ENCODE measurements around the gene RASA3.
"Not testable (repeated sequence)": the region's sequence is repeated elsewhere in the genome, so short reads cannot be mapped to it uniquely, and the experiment has no call there.

The RASA3 gene

DNA sequence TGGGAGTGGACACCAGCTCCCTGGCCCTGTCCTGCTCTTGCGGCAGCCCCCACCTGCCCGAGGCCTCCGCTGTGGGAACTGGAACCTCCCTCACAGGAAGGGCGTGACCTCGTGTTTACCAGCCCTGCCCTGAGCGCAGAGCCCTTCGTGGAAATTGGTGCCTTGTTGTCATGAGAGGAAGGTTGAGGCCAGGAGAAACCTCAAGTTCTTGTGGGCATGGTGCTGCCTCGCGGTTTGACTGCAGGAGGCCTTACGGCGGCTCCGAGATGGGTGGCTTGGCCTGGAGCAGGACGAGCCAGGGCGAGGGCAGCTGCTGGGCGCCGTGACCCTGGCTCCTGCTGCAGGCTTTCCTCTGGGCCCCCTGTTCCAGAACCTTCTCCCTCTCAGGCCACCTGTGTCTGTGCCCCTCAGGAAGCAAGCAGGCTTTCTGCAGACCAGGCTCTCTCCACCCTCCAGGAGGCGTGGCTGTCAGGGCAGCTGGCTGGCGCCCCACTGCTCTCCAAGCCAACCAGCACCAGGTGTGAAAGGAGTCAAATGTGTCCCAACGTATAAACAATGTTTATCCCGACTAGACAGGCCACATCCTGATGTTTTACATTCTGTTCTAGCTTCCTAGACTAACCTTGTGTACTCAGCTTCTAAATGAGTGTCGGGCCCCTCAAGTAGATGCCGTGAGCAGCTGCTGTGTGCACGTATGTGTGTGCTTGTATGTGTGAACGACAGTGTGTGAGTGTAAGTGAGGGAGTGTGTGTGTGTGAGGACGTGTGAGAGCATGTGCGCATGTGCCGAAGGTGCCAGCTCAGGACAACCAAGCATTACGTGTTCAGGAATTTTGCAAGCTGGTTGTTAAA, 10.4 kb upstream of the RASA3 start:
- DNase-seq (ENCODE audit: low read depth, low spot score): no peak

DNA sequence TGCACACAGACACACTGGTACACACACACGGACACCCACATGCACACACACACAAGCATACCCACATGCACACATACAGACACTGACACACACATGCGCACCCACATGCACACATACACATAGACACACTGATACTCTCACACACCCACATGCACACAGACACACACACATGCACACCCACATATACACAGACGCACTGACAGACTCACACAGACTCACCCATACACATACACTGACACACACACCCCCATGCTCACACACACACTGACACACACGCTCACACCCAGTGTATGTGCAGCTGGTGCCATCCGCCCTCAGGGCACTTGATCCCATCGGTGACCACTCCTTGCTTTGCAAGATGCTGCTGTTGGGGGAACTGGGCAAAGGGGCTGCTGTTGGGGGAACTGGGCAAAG, 9.7 kb upstream of the RASA3 start:
- DNase-seq (ENCODE audit: low read depth, low spot score): no peak

DNA sequence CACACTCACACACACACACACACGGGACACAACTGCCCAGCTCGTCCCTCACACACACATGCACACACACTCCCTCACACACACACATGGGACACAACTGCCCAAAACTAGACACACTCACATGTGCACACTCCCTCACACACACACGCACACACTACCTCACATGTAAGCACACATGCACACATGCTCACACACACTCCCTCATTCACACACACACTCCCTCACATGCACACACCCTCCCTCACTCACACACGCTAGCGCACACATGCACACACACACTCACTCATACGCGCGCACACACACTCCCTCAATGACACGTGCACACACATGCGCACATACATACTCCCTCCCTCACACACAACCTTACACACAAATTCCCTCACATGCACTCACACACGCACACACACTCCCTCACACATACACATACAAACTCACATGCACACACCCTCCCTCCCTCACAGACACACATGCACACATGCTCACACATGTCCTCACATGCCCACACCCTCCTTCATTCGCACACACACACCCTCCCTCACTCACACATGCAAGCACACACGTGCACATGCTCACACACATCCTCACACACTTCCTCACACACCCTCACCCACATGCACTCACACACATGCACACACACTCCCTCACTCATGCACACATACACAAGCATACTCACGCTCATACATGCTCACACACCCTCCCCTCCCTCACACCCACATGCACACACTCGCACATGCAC, 9.0 kb upstream of the RASA3 start:
- DNase-seq (ENCODE audit: low read depth, low spot score): no peak

DNA sequence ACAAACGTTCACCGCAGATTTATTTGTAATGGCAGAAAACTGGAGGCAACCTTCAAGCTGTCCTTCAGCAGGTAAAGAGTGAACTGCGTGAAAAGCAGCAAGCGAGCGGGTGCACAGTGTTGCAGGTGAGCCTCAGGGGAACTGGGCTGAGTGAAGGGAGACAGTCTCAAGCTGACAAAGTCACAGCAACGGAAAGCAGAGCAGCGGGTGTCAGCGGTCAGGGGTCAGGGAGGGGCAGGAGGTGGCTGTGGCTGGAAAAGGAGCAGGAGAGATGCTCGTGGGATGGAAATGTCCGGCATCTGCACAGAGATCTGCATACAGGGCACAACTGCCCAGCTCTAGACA, 8.5 kb upstream of the RASA3 start:
- DNase-seq (ENCODE audit: low read depth, low spot score): no peak

DNA sequence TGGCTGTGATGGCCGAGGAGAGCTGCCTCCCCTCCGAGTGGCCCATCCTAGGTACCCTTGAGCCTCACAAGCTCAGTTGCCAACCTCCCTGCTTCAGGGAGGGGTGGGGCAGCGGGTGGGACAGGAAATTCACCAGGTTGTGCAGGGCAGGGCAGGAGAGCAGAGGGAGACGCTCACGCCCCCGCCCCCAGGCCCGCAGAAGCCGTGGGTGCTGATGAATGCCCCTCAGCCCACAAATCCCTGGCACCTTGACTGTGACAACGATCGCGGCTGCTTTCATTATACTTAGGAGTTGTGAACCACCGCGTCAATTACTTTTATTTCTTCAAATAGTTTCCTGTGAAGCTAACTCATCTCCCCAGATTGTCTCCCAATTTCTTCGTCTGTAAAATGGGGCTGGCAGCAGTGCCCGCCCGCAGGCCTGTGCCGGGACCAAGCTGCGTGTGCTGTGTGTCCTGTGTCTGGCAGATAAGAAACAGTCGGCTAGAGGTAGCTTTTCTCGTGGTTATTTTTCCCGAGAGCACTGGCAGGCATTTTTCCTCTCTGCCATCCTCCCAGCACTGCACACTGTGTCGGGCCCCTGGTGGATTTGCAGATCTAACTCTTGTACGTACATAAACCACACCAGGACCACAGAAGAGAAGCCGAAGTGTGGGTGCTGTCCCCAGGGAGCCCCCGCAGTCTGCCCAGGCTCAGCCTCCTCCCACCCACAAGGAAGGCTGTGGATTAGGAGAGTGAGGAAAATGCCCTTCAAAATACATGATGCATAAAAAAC, 7.9 kb upstream of the RASA3 start:
- DNase-seq (ENCODE audit: low read depth, low spot score): no peak

DNA sequence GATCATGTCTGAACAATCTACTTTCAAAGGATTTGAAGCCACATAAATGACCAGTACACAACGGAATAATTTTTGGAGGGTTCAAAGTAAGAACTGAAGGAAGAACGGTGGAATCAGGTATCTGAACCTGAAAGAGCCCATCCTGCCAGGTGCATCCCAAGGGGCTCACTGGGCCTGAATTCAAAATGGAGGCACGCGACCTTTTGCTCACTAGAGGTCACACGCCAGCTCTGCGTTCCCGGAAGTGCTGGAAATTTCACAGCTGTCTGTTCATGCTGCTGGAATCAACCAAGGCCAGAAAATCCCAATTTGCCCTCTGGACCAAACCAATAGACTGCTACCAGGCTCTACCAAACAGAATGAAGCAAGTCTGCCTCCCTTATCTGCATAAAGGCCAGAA, 4.2 kb upstream of the RASA3 start:
- DNase-seq (ENCODE audit: low read depth, low spot score): no peak

DNA sequence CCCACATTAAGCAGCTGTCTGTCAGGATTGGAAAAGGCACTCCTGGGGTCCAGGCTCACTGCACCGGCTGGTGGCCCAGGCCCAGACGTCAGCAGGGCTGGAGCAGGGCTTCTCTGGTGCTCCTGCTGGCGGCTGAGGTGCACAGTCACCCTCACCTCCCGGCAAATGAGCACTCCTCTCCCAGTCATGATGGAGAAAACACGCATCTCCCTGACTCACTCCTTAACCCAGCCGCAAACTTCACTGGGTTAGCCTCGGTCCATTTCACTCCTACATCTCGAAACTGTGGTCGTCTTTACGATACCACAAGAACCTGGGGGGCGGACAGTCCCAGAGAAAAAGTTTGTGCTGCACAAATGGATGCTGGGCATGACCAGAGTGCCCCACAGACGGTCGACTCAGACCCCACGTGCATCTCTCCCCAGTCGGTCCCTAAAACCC, 3.3 kb upstream of the RASA3 start:
- DNase-seq (ENCODE audit: low read depth, low spot score): no peak

DNA sequence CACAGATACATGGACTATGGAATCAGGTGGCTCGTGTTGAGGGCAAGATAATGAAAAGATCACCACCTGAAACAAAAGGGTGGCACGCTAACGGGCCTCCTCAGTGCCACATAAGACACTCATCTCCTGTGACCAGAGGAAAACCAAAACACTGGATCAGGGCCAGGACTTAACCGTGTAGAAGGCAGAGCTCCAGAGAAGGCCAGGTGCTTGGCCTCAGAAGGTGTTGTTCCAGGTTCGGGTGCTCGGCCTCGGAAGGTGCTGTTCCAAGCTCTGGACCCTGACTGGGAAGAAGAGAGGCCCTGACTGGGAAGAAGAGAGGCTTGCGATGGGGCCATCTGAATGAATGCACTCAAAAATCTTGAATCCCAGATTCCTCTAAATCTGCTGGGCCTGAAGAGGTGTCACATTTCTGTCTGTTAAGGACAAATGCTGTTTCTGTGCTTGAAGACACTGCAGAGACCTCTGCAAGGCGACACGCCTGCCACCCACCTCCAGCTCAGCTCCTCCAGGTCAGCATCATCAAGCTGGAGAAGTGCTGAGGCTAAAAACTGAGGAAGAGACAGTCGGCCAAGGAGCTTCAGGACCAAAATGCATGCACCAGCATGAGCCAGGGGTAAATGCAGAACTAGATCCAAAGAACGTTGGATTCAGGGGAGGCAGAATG, 2.7 kb upstream of the RASA3 start:
- no peak for DNase-seq (ENCODE audit: low read depth, low spot score)

DNA sequence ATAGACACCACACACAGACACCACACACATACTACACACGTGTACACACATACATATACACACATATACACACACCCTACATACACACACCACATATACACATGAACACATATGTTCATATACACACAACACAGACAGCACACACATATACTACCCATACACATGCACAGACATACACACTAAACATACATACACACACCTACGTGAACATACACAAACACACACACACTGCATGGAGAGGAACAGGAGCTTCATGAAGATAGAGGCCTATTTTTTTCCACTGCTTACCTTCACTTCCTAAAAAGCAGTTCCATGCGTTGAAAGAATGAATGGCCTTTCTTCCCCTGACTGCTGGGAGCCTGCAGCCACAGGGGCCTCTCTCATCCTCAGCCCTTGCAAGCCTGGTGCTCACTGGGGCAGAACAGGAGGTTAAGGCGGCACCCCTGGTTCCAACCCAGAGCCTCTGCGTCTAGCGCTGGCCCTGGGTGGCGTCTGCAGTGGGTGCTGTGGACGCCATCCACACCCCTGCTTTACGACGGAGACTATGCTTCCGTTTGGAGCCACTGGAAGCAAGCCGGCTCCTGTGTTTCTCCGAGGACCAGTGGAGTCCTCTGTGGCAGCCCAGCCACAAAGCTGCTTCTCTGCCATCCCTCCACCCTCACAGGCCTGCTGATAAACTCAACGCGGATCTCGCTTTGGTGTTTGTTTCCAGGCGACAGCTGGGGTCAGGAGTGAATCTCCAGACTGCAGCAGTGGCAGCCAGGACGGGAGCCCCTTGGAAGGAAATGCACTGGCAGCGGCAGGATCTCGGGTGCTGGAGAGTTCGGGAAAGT, 1.9 kb upstream of the RASA3 start:
- DNase-seq (ENCODE audit: low read depth, low spot score): no peak

DNA sequence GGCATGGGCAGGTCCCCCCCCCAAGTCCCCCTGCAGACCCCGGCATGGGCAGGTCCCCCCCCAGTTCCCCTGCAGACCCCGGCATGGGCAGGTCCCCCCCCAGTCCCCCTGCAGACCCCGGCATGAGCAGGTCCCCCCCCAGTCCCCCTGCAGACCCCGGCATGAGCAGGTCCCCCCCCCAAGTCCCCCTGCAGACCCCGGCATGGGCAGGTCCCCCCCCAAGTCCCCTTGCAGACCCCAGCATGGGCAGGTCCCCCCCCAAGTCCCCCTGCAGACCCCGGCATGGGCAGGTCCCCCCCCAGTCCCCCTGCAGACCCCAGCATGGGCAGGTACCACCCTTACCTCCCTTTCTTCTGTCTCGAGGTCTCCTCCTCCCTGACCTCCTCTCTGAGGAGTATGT, 1.1 kb upstream of the RASA3 start:
- DNase-seq (ENCODE audit: low read depth, low spot score): not testable (repeated sequence)

DNA sequence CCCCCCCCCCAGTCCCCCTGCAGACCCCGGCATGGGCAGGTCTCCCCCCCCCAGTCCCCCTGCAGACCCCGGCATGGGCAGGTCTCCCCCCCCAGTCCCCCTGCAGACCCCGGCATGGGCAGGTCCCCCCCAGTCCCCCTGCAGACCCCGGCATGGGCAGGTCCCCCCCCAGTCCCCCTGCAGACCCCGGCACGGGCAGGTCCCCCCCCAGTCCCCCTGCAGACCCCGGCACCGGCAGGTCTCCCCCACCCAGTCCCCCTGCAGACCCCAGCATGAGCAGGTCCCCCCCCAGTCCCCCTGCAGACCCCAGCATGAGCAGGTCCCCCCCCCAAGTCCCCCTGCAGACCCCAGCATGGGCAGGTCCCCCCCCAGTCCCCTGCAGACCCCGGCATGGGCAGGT, 703 bp upstream of the RASA3 start:
- not testable (repeated sequence) for DNase-seq (ENCODE audit: low read depth, low spot score)

DNA sequence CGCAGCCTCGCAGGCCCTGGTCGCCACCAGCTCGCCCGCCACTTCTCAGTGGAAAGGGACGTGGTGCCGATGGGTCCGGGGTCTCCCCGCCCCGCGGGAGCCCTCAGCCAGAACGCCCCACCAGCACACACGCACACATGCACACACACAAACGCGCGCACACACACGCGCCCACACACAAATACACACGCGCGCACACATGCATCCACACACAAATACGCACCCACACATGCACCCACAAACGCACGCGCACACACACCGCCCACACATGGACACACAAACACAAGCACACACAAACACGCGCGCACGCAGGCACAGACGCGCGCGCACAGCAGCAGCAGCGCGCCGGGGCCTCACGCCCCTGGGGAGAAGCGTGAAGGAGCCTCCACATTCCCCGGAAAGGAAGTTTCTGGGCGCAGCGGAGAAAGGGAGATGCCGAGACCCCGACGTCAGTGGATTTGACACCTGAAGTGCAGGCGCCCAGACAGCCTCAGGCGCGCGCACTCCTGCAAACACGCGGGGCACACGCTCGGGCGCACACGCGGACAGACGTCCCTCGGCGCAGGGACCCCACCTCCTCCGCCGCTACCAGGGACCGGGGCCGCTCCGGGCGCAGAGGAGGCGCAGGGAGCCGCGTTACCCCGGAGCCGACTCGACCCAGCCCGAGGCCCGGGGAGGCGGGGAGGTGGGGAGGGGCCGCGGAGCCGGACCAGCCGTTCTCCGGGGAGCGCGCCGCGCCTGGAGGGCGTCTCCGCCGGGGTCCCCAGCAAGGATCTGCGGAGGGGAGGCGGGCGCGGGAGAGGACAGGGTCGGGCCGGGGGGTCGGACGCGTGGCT, 622 bp downstream of the RASA3 start:
- no peak for DNase-seq (ENCODE audit: low read depth, low spot score)

DNA sequence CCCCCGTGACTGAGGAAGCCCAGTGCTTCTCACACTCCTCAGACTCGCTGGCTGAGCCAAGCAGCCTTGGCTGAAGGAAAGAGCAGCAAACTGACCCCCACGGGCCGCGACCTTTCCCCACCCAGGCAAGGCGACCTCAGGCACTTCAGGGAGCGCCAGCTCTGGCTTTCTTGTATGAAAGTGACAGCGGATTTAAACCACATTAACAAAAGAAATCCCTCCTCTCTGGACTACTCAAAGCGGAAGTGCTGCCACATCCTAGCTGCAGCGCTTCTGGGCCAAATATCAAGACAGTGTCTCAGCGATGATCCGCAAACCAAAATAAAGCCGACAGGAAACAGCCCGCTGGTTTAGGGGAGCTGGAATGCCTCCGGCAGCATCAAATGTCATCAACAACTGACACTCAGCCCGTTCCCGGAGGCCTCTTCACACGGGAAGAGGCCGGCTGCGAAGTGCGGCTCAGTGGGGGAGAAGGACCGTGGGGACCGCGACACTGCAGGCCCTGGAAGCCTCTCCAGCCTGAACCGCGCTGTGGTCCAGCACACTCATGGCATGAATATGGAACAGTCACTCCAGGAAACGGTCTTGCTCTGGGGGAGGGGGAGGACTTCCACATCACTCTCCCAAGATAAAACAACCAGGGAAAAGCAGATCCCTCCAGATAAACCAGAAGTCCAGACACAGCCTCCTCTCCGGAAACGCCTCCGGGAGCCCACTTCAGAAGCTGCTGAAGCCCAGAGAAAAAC, 1.4 kb downstream of the RASA3 start:
- no peak for DNase-seq (ENCODE audit: low read depth, low spot score)

DNA sequence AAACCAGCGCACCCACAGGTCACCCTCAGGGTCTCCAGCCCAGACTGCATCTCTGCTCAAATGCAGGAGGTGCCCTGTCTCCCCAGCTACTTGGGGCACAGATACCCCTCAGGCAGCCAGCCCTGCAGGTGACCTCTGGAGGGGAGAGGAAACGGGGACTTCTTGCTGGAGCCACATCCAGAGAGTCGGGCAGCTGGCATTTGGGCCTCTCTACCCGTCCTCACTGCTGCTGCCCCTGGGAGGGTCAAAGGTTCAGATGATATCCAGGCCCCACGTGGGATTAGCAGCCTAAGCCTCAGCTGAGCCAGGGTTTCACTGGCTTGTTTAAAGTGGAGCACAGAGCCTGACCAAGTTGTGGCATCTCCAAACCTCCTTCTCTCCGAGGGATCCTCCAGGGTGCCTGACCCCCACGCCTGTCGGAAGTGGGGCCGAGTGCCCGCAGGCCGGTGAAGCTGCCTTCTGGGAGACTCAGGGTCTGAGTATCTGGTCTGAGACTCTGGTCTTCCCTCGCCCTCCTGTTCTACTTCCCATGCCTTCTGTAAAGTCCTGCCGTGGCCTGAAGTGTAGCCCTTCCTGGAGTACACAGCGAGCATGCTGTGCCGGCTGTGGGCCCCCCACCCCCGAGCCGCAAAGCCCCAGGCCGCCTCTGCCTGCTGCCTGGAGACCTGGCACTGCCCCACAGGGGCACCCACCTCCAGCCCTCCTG, 2.1 kb downstream of the RASA3 start:
- DNase-seq (ENCODE audit: low read depth, low spot score): no peak

DNA sequence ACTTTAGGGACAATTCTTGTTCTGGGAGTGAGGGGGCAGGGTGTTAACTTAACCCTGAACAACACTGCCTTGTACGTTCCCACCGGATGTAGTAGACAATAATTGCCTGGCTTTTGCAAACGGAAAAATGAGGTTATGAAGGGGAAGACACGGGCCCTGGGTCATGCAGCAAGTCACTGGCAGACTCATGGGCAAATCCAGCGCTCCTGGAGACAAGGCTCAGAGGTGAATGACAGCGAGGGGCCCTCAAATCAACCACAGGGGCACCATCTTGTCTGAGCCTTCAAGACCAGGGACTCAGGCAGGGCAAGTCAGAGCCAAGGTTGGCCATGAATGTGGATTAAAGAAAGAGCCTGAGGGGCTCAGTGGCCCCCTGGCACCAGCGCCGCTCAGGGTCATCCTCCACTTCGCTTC, 2.8 kb downstream of the RASA3 start:
- DNase-seq (ENCODE audit: low read depth, low spot score): no peak

DNA sequence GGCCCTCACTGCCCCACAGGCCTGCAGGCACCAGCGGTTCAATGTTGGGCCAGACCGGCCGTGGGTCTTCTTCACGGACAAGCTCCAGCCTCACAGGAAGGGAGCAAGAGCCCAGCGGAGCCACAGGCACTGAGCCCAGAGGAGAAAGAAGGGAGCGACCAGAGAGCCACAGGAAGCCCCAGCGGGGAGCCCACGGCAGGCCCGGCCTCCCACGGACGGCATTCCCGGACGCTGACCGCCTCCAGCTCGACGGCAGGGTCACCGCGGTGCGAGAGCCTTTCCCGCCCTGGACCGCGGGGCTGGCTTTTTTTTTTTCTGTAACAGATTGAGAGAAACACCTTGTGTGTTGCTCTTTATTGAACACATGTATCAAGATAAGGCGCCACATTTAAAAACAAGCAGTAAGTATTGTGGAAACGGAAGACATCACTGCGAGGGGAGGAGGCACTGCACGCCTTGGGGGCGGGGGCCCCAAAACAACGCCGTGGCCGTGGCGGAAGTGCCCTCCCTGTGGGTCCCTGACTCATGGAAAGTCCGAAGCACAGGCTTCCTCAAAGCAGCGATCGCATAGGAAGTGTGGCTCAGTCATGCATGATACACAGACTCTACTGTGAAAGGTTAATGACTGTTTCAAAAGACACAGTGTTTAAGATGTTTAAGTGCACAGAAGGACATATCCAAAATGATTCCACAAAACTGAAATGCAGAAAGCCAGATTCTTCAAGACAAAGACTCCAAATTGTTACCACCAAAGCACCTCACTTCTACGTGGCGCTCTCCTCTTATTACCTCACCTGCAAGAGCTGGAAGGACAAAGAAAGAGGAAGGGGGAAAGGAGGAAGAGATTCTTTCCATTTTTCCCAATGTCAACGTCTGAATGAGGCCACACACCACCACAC, 3.5 kb downstream of the RASA3 start:
- DNase-seq (ENCODE audit: low read depth, low spot score): no peak

DNA sequence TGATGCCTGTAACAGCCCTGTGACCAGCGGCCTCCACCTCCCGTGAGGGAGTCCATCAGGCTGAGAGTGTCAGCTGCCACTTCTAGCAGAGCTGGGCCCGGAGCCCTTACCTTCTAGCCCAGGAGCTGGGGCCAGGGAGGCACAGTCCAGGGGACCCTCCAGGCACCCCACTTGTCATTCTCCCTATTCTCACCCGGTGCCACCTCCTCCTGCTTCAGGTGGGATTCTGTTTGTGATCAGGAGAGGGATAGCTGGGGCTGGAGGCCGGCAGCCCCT, 4.1 kb downstream of the RASA3 start:
- no peak for DNase-seq (ENCODE audit: low read depth, low spot score)
